Neural progenitor cell (in vitro differentiated cells): ENCODE measurements around the gene PRKCH.

Experiments
- CTCF ChIP-seq: fragments of 200-600 bp; sonication (generic); IDR thresholded peaks from 2 replicates; pipeline ENCODE4 v1.5.1; 2017; ENCODE audit warnings: antibody characterized with exemption, mild to moderate bottlenecking
- EZH2 ChIP-seq: fragments of 200-600 bp; sonication (generic); IDR thresholded peaks from 2 replicates; pipeline ENCODE4 v1.6.1; 2017; ENCODE audit warnings: antibody characterized with exemption, mild to moderate bottlenecking, moderate library complexity
- EZH2phosphoT487 ChIP-seq: fragments of 200-600 bp; sonication (generic); IDR thresholded peaks from 2 replicates; pipeline ENCODE4 v1.6.1; 2017; ENCODE audit warnings: antibody characterized with exemption

DNA sequence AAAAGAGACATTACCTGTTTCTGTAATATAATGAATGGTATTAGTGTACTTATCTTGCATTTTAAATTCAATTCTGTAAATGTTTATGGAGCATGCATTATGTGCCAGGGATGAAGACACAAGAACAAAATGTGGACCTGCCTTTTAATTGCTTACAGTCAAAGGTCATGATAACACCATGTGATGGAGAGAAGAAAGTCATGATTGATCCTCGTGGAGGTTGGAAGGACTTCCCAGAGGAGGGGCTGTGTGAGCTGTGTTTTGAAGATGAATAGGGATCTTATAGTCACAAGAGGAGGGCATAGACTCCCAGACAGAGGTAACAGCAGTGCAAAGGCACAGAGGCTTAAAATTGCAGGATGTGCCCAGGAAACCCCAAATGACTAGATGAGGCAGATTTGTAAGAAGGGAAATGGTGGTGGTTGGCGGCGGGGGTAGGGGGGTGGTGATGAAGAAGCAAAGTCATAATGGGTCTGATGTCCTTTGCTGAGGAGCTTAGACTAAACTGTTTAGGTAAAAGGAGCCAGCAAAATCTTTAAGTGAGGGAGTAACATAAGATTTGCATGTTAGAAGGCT is 151.5 kb downstream of the PRKCH start:
- TF ChIP-seq EZH2 (no peak), CTCF (no peak), EZH2phosphoT487 (no peak)
